Measurements from ENCODE around the gene MYBPC2.

Gene MYBPC2

GRCh38 chr19:50410109-50410508, 22.6 kb upstream of the MYBPC2 start:
- DNase-seq (ENCODE audit: low read depth): no peak

GRCh38 chr19:50412419-50412818, 20.3 kb upstream of the MYBPC2 start:
- no peak for DNase-seq (ENCODE audit: low read depth)

GRCh38 chr19:50413096-50413495, 19.6 kb upstream of the MYBPC2 start:
- no peak for DNase-seq (ENCODE audit: low read depth)

- DNase-seq (ENCODE audit: low read depth): no peak
Measured at GRCh38 chr19:50413531-50413930, 19.2 kb upstream of the MYBPC2 start.

- no peak for DNase-seq (ENCODE audit: low read depth)
Measured at GRCh38 chr19:50414864-50415660, 17.6 kb upstream of the MYBPC2 start.

- no peak for DNase-seq (ENCODE audit: low read depth)
Measured at GRCh38 chr19:50415661-50416033, 17.0 kb upstream of the MYBPC2 start.

- DNase-seq (ENCODE audit: low read depth): no peak
Measured at GRCh38 chr19:50416034-50416977, 16.4 kb upstream of the MYBPC2 start.

- DNase-seq (ENCODE audit: low read depth): no peak
Measured at GRCh38 chr19:50417111-50418081, 15.3 kb upstream of the MYBPC2 start.

GRCh38 chr19:50418176-50419021, 14.3 kb upstream of the MYBPC2 start, which contains the start of gene SPIB:
SPIB (plus strand) TSS chr19:50418938; CDS start chr19:50418963, 25 bp downstream.
- no peak for DNase-seq (ENCODE audit: low read depth)

- no peak for DNase-seq (ENCODE audit: low read depth)
Measured at GRCh38 chr19:50419022-50419579, 13.6 kb upstream of the MYBPC2 start.

GRCh38 chr19:50419580-50420035, 13.1 kb upstream of the MYBPC2 start:
- no peak for DNase-seq (ENCODE audit: low read depth)

GRCh38 chr19:50420127-50420526, 12.6 kb upstream of the MYBPC2 start:
- no peak for DNase-seq (ENCODE audit: low read depth)

- DNase-seq (ENCODE audit: low read depth): no peak
Measured at GRCh38 chr19:50420808-50421207, 11.9 kb upstream of the MYBPC2 start.

GRCh38 chr19:50422397-50423278, 10.1 kb upstream of the MYBPC2 start:
- DNase-seq (ENCODE audit: low read depth): no peak

GRCh38 chr19:50423279-50424113, 9.2 kb upstream of the MYBPC2 start:
- no peak for DNase-seq (ENCODE audit: low read depth)

- no peak for DNase-seq (ENCODE audit: low read depth)
Measured at GRCh38 chr19:50425581-50425980, 7.1 kb upstream of the MYBPC2 start.

GRCh38 chr19:50427318-50427925, 5.3 kb upstream of the MYBPC2 start:
- DNase-seq (ENCODE audit: low read depth): no peak

- peak; percentile 49 for DNase-seq (ENCODE audit: low read depth)
Measured at GRCh38 chr19:50427997-50428425, 4.7 kb upstream of the MYBPC2 start.
